HEK293 (cell line): Measurements from ENCODE around the gene BID.

Experiments used
- SETDB1 ChIP-seq: IDR thresholded peaks from one replicate; pipeline ENCODE4 v1.6.1; 2017; ENCODE audit warnings: mild to moderate bottlenecking, low read length, moderate library complexity, mixed read lengths; ENCODE audit not compliant: insufficient read length
- ZNF768 ChIP-seq: fragments of 450-650 bp; formaldehyde crosslinking; IDR thresholded peaks from 2 replicates; pipeline ENCODE4 v1.5.1; 2018; ENCODE audit warnings: missing biosample characterization, mild to moderate bottlenecking, missing genetic modification characterization
- ZNF843 ChIP-seq: fragments of 450-650 bp; formaldehyde crosslinking; IDR thresholded peaks from 2 replicates; pipeline ENCODE4 v1.5.1; 2016; ENCODE audit warnings: missing biosample characterization, missing genetic modification characterization
- TF ChIP-seq, protein P1 (sequence below): fragments of 450-650 bp; formaldehyde crosslinking; IDR thresholded peaks from 2 replicates; pipeline ENCODE4 v1.5.1; 2016; ENCODE audit warnings: missing biosample characterization, missing genetic modification characterization
- TF ChIP-seq, protein P2 (sequence below): fragments of 450-650 bp; formaldehyde crosslinking; IDR thresholded peaks from 2 replicates; pipeline ENCODE4 v1.5.1; 2016; ENCODE audit warnings: missing biosample characterization, missing genetic modification characterization

DNA sequence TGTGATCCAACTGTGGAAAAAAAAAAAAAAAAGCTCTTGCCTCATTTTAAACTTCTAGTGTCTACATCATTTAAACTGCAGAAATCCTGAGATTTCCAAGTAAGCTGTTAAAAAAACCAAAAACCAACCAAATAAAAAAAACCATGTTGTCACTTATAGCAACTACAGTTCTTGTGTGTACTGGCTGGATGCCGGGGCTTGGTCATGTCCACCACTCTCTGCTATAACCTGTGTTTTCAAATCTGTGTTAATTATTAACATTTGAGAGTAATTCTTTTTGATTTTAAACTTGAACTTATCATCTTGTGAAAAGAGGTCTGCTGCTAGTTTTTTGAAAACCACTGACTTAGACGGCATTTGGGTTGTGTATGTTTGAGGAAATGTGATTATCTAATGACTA is 32.2 kb upstream of the BID start:
- TF ChIP-seq, protein P1, sequence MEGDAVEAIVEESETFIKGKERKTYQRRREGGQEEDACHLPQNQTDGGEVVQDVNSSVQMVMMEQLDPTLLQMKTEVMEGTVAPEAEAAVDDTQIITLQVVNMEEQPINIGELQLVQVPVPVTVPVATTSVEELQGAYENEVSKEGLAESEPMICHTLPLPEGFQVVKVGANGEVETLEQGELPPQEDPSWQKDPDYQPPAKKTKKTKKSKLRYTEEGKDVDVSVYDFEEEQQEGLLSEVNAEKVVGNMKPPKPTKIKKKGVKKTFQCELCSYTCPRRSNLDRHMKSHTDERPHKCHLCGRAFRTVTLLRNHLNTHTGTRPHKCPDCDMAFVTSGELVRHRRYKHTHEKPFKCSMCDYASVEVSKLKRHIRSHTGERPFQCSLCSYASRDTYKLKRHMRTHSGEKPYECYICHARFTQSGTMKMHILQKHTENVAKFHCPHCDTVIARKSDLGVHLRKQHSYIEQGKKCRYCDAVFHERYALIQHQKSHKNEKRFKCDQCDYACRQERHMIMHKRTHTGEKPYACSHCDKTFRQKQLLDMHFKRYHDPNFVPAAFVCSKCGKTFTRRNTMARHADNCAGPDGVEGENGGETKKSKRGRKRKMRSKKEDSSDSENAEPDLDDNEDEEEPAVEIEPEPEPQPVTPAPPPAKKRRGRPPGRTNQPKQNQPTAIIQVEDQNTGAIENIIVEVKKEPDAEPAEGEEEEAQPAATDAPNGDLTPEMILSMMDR (tag by site-specific recombination) = no peak
- TF ChIP-seq, protein P2, sequence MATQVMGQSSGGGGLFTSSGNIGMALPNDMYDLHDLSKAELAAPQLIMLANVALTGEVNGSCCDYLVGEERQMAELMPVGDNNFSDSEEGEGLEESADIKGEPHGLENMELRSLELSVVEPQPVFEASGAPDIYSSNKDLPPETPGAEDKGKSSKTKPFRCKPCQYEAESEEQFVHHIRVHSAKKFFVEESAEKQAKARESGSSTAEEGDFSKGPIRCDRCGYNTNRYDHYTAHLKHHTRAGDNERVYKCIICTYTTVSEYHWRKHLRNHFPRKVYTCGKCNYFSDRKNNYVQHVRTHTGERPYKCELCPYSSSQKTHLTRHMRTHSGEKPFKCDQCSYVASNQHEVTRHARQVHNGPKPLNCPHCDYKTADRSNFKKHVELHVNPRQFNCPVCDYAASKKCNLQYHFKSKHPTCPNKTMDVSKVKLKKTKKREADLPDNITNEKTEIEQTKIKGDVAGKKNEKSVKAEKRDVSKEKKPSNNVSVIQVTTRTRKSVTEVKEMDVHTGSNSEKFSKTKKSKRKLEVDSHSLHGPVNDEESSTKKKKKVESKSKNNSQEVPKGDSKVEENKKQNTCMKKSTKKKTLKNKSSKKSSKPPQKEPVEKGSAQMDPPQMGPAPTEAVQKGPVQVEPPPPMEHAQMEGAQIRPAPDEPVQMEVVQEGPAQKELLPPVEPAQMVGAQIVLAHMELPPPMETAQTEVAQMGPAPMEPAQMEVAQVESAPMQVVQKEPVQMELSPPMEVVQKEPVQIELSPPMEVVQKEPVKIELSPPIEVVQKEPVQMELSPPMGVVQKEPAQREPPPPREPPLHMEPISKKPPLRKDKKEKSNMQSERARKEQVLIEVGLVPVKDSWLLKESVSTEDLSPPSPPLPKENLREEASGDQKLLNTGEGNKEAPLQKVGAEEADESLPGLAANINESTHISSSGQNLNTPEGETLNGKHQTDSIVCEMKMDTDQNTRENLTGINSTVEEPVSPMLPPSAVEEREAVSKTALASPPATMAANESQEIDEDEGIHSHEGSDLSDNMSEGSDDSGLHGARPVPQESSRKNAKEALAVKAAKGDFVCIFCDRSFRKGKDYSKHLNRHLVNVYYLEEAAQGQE (tag by site-specific recombination) = no peak
- no peak for TF ChIP-seq ZNF768 (tag by site-specific recombination)
- TF ChIP-seq ZNF843 (tag by site-specific recombination) = no peak
- TF ChIP-seq SETDB1 = no peak
